Sigmoid colon (tissue), 7 donors: Measurements from ENCODE around the gene GNAS-AS1. TPM values are rescaled to one million over a fixed set of nuclear protein-coding genes. Genes with fewer than 3 reads are reported as not detected.

ENCODE experiments used
- DNase-seq: peaks from one replicate; pipeline ENCODE4 v3.0.0-alpha.2; 2019
- H3K27ac ChIP-seq, 4 donors: fragments of 200-600 bp; sonication (generic); one replicate each; pipeline ENCODE4 v1.5.1; 2016 to 2019; ENCODE audit warnings: mild to moderate bottlenecking in 1 of 4
- H3K27me3 ChIP-seq, 3 donors: fragments of 200-600 bp; sonication (generic); one replicate each; pipeline ENCODE4 v1.5.1; 2019; ENCODE audit warnings: mild to moderate bottlenecking in 1 of 3
- H3K36me3 ChIP-seq, 4 donors: fragments of 200-600 bp; sonication (generic); one replicate each; pipeline ENCODE4 v1.5.1; 2016 to 2019
- H3K4me1 ChIP-seq, 4 donors: fragments of 200-600 bp; sonication (generic); one replicate each; pipeline ENCODE4 v1.5.1; 2017 to 2019
- H3K4me3 ChIP-seq, 4 donors: fragments of 200-600 bp; sonication (generic); one replicate each; pipeline ENCODE4 v1.5.1; 2017 to 2019; ENCODE audit warnings: mild to moderate bottlenecking in 2 of 4, moderate library complexity in 1 of 4
- H3K9me3 ChIP-seq, 4 donors: fragments of 200-600 bp in 3 of 4; sonication (generic) in 3 of 4; one replicate each; pipeline versions ENCODE4 v1.5.1 to v1.6.1; 2013 to 2019
- EP300 ChIP-seq, 4 donors: sonication (generic); formaldehyde crosslinking; IDR thresholded peaks; one replicate each; pipeline ENCODE4 v1.6.1; 2017; ENCODE audit warnings: antibody characterized with exemption in 4 of 4
- POLR2A ChIP-seq, 2 donors: fragments of 450-650 bp; IDR thresholded peaks; one replicate each; pipeline ENCODE4 v1.6.1; 2016; ENCODE audit warnings: antibody characterized with exemption in 2 of 2, mild to moderate bottlenecking in 2 of 2, moderate library complexity in 2 of 2
- POLR2AphosphoS5 ChIP-seq, 4 donors: sonication (generic); formaldehyde crosslinking; IDR thresholded peaks; one replicate each; pipeline ENCODE4 v1.6.1; 2017; ENCODE audit warnings: antibody characterized with exemption in 4 of 4
- WGBS, 2 donors: extraction: QIAGEN DNeasy Blood & Tissue Kit; methylation state at CpG; one replicate each; pipeline ENCODE4 v1.1.7; 2013; 5-methylcytosine and 5-hydroxymethylcytosine counted together
- intact Hi-C: fragments of 100-400 bp; cut with DNase I; formaldehyde crosslinking; loops from one replicate; pipeline ENCODE4 v1.15.1; 2023
- polyA plus RNA-seq, 3 donors: library from polyadenylated mRNA; stranded (reverse); fragments of 200-250 nt; gene quantifications; one replicate each; pipeline ENCODE4 v1.2.3, GENCODE V29; 2013
- total RNA-seq, 4 donors: library from RNA; depleted of rRNA; stranded (reverse); fragments of >200 nt; gene quantifications; one replicate each; pipeline ENCODE4 v1.1.0, GENCODE V29; 2016
- TF ChIP-seq, protein P1 (sequence below), 4 experiments: fragments of 450-650 bp in 3 of 4; fragments of 200-600 bp in 1 of 4; IDR thresholded peaks; one replicate each; pipeline ENCODE4 v1.5.1; 2016 to 2019; ENCODE audit warnings: antibody characterized with exemption in 4 of 4, mild to moderate bottlenecking in 3 of 4, moderate library complexity in 2 of 4
- donor health status: healthy with polysubstance abuse.
- donor health status: Bipolar disorder and iron deficiency.
- donor health status: healthy.

GNAS-AS1 gene
- total and polyA plus RNA-seq, 7 donors, result 0.33 to 0.69 (median 0.36) TPM; not detected in 4

DNA sequence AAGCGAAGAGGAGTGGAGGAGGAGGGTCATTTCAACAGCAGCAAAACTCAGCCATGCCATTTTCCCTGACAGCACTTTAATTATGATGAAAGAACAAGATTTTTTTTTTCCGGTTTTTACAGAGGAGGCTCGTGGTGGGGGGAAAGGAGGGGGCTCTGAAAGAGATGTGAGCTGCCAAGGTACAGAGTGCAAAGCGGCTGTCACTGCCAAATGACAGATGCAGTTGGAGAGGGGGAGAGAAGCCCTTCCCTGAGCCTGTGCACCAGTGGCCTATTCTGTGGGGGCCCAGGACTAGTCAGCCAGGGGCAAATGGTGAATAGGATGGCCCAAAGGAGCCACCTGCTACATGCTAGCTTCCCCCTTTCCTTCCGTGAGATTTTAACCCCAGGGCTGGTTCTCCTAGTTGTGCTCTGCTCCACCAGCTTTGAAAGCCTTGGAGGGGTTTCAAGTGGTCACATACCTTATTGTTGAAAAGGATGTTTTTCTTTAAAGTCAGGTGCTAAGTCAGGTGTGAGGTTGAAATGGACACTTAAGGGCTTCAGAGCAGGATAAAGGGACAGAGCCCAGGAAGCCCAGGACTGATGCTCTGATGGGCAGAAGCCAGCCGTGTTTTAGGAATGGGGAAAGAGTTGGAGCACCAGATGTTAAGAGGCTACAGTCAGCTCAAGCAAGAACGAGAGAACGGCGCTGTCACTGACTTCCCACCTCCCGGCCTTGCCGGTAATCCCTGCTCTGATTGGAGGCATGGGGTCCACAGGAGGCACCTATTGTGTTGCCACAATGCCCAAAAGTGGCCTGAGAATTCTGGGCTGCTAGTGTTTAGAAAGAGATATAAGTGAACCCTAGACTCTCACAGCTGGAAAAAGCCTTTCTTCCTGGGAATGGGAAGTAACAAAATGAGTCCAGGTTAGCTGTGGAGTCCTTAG lies 26.6 kb upstream of the GNAS-AS1 start:
- intact Hi-C loops, result no loop called here
- Histone ChIP-seq H3K36me3 (no peaks in the 10 kb centered on the region), H3K4me1 (no peaks in the 10 kb centered on the region), H3K27ac (no peak overlapping the region), H3K9me3 (no peaks in the 10 kb centered on the region), H3K27me3 (no peaks in the 10 kb centered on the region), H3K4me3 (no peak overlapping the region)
- 85 to 88% methylated on average over 11 of the region's 11 CpGs for WGBS, 2 donors
- TF ChIP-seq POLR2A (IDR thresholded peaks at IDR 0.05), result no peak
- no peak for TF ChIP-seq POLR2AphosphoS5 (IDR thresholded peaks at IDR 0.05)
- TF ChIP-seq, protein P1, sequence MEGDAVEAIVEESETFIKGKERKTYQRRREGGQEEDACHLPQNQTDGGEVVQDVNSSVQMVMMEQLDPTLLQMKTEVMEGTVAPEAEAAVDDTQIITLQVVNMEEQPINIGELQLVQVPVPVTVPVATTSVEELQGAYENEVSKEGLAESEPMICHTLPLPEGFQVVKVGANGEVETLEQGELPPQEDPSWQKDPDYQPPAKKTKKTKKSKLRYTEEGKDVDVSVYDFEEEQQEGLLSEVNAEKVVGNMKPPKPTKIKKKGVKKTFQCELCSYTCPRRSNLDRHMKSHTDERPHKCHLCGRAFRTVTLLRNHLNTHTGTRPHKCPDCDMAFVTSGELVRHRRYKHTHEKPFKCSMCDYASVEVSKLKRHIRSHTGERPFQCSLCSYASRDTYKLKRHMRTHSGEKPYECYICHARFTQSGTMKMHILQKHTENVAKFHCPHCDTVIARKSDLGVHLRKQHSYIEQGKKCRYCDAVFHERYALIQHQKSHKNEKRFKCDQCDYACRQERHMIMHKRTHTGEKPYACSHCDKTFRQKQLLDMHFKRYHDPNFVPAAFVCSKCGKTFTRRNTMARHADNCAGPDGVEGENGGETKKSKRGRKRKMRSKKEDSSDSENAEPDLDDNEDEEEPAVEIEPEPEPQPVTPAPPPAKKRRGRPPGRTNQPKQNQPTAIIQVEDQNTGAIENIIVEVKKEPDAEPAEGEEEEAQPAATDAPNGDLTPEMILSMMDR (IDR thresholded peaks at IDR 0.05), result no peak
- TF ChIP-seq EP300 (IDR thresholded peaks at IDR 0.05), result no peak
- no peak for DNase-seq

DNA sequence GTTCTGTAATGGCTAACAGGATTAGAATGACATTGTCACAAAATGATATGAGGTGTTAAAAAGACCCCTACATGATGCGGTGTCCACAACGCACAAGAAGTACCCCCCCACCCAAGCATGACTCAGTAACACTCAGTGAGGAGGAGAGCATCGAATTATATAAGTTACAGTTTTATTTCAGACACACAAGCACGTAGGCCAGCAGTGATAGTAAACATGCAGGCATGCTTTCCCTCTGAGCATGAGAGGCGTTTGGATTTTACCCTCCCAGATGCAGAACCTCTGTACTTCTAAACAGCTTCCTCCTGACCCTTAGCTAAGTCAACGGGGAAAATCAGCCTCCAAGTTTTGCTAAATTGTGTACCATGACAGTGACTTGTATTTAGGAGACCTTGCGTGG lies 25.7 kb upstream of the GNAS-AS1 start:
- Histone ChIP-seq H3K27ac (no peak overlapping the region), H3K4me3 (no peak overlapping the region), H3K9me3 (no peaks in the 10 kb centered on the region), H3K4me1 (no peaks in the 10 kb centered on the region), H3K36me3 (no peaks in the 10 kb centered on the region), H3K27me3 (no peaks in the 10 kb centered on the region)
- no peak for DNase-seq
- TF ChIP-seq EP300 (IDR thresholded peaks at IDR 0.05) (no peak), POLR2A (IDR thresholded peaks at IDR 0.05) (no peak), POLR2AphosphoS5 (IDR thresholded peaks at IDR 0.05) (no peak)
- TF ChIP-seq, protein P1 (IDR thresholded peaks at IDR 0.05), result no peak
- WGBS, 2 donors, result 75 to 81% methylated on average over 7 of the region's 7 CpGs
- intact Hi-C loops, result no loop called here

DNA sequence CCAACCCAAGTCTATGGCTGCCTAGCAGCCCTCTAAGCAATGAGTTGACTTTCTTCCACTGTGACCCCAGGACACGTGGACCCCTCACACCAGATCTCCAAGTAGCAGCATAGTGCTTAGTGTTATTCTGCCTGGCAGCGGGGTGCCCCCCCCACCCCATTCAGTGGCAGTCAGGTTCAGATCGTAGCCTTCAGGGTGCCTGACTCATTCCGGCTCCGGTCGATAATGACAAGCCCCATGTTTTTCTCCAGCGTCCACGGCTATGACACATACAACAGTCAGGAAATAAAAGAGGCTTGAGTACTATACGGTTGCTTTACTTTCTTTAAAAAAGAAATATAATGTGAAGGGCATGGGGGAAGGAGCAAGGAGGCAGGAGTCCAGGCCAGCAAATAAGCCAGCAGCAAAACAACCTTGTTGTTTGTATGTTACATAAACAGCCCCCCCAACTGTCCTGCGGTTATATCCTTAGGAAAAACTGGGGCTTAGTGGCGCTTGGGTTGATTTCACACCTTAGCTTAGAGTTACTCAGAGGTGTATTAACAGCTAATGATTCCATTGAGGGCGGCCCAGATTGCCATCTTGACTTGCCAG lies 24.9 kb upstream of the GNAS-AS1 start:
- intact Hi-C loops, result no loop called here
- Histone ChIP-seq H3K4me1 (no peaks in the 10 kb centered on the region), H3K27me3 (no peaks in the 10 kb centered on the region), H3K9me3 (no peaks in the 10 kb centered on the region), H3K27ac (no peak overlapping the region), H3K36me3 (no peaks in the 10 kb centered on the region), H3K4me3 (no peak overlapping the region)
- no peak for DNase-seq
- WGBS, 2 donors, result 93 to 95% methylated on average over 12 of the region's 12 CpGs
- TF ChIP-seq POLR2A (IDR thresholded peaks at IDR 0.05), result no peak
- TF ChIP-seq EP300 (IDR thresholded peaks at IDR 0.05), result no peak
- no peak for TF ChIP-seq POLR2AphosphoS5 (IDR thresholded peaks at IDR 0.05)
- TF ChIP-seq, protein P1 (IDR thresholded peaks at IDR 0.05), result no peak

- DNase-seq, result no peak
- intact Hi-C loops, result no loop called here
Observed at GRCh38 chr20:58875111-58875510, 24.4 kb upstream of the GNAS-AS1 start.

More at GRCh38 chr20:58875111-58875510, 24.4 kb upstream of the GNAS-AS1 start:
- no peaks in the 10 kb centered on the region for H3K9me3 ChIP-seq
- no peaks in the 10 kb centered on the region for H3K27me3 ChIP-seq
- 93 to 96% methylated on average over 3 of the region's 3 CpGs for WGBS, 2 donors
- no peak overlapping the region for H3K27ac ChIP-seq
- no peak for TF ChIP-seq EP300 (IDR thresholded peaks at IDR 0.05)
- no peak for TF ChIP-seq POLR2A (IDR thresholded peaks at IDR 0.05)
- TF ChIP-seq POLR2AphosphoS5 (IDR thresholded peaks at IDR 0.05), result no peak
- TF ChIP-seq, protein P1 (IDR thresholded peaks at IDR 0.05), result no peak
- no peaks in the 10 kb centered on the region for H3K4me1 ChIP-seq
- no peaks in the 10 kb centered on the region for H3K36me3 ChIP-seq
- no peak overlapping the region for H3K4me3 ChIP-seq
